ENCODE results near the gene TMPRSS12.
"Not testable (repeated sequence)": the region's sequence is repeated elsewhere in the genome, so short reads cannot be mapped to it uniquely, and the experiment has no call there.

- TF ChIP-seq, protein P1, sequence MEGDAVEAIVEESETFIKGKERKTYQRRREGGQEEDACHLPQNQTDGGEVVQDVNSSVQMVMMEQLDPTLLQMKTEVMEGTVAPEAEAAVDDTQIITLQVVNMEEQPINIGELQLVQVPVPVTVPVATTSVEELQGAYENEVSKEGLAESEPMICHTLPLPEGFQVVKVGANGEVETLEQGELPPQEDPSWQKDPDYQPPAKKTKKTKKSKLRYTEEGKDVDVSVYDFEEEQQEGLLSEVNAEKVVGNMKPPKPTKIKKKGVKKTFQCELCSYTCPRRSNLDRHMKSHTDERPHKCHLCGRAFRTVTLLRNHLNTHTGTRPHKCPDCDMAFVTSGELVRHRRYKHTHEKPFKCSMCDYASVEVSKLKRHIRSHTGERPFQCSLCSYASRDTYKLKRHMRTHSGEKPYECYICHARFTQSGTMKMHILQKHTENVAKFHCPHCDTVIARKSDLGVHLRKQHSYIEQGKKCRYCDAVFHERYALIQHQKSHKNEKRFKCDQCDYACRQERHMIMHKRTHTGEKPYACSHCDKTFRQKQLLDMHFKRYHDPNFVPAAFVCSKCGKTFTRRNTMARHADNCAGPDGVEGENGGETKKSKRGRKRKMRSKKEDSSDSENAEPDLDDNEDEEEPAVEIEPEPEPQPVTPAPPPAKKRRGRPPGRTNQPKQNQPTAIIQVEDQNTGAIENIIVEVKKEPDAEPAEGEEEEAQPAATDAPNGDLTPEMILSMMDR (conservative IDR thresholded peaks at IDR 0.05 in 1 of 2, IDR thresholded peaks at IDR 0.05 in 1 of 2; ENCODE audit: low read depth in 1 of 2, low read length in 2 of 2) = not testable (repeated sequence)
- not testable (repeated sequence) for TF ChIP-seq EZH2 (IDR thresholded peaks at IDR 0.05; ENCODE audit: low read length, missing control alignments)
These were observed 13.0 kb downstream of the TMPRSS12 start for GRCh38 chr12:50855679-50856078.
